LNCAP (cell line): ENCODE data around the gene SAG.

Source experiments
- TF ChIP-seq, protein P1 (sequence below): fragments of 450-650 bp; IDR thresholded peaks from 2 replicates; pipeline ENCODE4 v1.5.1; 2017; ENCODE audit warnings: mild to moderate bottlenecking

The SAG gene

DNA sequence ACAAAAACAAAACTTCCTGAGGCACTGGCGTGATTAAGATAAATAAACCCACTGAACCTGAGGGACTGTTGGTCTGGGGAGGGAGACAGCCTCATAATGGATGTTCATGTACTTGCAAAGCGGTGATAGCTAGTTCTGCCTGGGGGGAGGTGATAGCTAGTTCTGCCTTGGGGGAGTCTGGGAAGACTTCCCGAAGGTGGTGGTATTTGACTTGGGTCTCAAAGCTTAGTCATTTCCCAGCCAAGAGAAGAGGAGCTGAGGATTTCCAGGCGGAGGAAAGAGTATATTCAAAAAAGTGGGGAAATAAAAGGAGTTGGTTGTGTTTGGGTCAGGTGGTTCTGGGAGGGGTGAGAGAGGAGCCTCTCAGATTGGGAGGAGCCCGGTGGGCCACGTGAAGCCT, 71.4 kb downstream of the SAG start:
- TF ChIP-seq, protein P1, sequence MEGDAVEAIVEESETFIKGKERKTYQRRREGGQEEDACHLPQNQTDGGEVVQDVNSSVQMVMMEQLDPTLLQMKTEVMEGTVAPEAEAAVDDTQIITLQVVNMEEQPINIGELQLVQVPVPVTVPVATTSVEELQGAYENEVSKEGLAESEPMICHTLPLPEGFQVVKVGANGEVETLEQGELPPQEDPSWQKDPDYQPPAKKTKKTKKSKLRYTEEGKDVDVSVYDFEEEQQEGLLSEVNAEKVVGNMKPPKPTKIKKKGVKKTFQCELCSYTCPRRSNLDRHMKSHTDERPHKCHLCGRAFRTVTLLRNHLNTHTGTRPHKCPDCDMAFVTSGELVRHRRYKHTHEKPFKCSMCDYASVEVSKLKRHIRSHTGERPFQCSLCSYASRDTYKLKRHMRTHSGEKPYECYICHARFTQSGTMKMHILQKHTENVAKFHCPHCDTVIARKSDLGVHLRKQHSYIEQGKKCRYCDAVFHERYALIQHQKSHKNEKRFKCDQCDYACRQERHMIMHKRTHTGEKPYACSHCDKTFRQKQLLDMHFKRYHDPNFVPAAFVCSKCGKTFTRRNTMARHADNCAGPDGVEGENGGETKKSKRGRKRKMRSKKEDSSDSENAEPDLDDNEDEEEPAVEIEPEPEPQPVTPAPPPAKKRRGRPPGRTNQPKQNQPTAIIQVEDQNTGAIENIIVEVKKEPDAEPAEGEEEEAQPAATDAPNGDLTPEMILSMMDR = no peak

DNA sequence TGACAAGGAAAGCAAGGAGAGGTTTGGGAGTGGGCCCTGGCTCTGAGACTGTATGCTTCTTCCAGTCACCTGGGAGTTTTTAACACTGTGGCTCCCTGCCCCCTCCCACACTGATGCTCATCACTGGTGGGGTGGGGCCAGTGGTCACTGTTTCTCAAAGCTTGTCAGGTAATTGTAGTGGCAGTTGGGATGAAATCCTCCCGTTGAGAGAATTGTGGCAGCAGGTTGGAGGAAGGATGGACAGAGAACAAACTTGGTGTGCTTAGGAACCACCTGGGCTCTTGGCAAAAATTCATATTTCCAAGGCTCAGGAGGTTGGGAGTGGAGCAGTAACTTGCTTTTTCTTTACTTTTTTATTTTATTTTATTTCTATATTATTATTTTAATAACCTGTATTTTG, 71.8 kb downstream of the SAG start:
- TF ChIP-seq, protein P1 = no peak

DNA sequence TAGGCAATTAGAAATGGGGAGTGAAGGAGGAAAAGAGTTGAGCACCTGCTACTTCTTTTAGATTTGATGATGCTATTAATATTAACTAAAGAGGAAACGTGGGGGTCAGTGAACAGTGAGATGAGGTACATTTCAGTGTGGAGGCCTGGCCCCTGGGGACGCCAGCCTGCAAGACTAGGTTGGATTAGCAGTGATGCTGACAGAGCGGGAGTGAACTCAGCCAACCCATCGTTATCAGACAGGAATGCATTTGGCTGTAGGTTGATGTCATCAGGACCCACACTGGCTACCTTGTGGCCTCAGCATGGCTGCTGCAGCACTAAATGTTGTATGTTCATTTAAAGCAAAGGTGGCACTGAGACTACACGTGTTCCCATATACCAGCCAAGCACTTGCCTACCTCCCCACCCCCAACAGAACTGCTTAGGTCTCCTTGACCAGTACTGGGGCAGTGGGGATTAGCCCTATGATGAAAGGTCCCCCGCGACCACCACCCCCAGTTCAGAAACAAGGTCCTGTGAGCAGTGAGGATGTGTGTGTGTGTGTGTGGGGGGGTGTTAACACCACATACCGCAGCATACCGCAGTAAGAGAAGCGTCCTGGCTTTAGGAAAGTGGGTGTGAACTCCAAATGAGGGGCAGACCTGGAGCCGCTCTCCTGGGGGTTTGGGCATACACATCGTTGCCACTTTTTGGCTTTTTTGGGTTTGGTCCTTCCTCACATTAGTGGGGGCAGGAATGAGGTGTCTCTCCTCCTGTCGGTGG, 72.7 kb downstream of the SAG start:
- TF ChIP-seq, protein P1 = no peak

DNA sequence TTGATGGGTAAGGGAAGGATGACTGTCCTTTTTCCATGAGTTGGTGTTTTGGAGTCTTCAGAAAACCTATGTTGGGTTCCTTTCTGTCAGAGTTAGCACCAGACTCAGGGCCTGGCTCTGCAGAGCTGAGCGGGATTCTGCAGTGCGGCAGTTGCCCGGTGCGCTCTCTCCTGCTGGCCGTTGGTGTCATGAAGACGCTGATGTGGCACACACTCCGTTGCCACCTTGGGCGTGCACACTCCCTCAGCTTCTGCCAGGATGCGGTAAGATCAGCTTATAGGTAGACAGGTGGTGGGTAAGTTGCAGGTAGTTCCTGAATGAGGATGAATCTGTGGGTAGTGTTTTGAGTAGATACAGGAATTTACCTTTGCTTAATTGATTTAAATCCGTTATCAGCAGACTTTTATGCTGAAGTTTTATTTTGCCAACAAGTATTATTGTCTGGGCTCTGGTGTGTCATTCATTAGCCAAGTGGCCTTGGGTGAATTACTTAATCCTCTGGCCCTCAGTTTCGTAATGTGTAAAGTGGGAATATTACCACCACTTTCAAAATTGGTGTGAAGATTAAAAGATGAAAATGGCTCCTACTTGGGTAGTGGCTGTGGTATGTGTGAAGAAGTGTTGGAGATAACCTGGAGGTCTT, 73.5 kb downstream of the SAG start:
- TF ChIP-seq, protein P1 = no peak

DNA sequence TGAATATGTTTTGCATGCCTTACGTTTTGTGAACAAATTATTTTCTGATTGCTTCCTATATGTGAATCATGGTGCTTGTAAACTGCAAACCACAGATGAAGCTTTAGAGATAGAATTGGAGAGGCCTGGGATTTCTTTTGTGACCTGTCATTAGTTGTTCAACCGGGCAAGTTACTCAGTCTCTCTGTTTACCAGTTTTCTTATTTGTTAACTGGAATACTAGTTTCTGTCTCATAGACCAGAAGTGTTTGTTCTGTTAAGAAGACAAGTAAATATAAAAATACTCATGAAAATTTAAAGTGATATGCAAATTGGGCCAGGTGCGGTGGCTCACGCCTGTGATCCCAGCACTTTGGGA, 74.0 kb downstream of the SAG start:
- TF ChIP-seq, protein P1 = no peak

DNA sequence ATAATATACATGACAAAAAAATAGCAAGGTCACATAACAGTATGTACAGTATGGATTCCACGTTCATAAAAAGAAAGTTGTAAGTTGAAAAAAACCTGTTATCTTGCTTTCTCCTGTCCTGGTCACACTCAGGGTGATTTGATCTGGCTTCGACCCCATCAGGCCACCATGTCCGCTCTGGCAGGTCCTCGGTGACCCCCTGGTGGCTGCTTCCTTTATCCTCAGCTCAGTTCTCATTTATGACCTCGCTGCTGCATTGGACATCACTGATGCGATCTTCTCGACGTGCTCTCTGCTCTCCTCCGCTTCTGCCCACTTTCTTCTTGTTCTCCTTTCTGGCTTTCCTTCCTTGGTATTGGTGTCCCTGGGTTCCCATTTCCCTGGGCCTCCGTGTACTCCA, 76.4 kb downstream of the SAG start:
- TF ChIP-seq, protein P1 = no peak

DNA sequence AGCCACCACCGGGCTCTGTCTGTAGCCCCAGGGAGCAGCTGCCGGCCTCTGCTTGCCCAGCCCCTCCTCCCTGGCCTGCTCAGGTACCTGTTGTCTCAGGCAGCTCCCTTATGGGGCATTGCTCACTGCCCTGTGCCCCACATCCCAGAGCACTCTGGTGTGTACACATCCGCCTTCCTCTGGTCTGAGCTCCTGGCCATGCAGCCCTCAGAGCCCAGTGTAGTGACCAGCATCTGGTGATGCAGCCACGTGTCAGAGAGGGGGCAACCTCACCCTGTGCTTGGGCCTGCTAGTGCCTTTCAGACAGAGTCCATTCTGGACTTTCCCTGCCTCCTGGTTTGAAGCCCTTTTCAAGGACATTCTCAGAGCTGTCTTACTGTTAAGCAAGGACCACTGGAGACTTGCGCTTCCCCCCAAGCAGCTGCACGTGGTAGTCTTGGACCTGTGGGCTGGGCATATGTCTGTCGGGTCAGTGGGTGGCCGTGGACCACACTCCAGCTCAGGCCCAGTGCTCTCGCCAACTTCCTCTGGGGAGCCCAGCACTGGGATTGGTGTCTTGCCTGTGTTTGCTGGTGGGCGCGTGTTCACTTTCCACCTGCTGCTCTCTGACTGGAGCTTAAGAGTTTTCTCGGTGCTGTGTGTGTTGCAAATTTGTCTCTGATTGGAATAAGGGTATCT, 77.3 kb downstream of the SAG start:
- TF ChIP-seq, protein P1 = no peak
